AG10803 (cell line): Measurements from ENCODE around the gene ENAH.

Source experiments
- DNase-seq: peaks from one replicate; pipeline ENCODE4 v3.0.0; 2010; ENCODE audit warnings: low read depth
- H3K4me3 ChIP-seq: 2 replicates; pipeline ENCODE4 v1.5.1; 2011; ENCODE audit warnings: mild to moderate bottlenecking, low read length, control low read depth
- TF ChIP-seq, protein P1 (sequence below): conservative IDR thresholded peaks from 2 replicates; pipeline ENCODE4 v1.5.1; 2011; ENCODE audit warnings: mild to moderate bottlenecking, low read length, control low read depth, inconsistent platforms

The ENAH gene

DNA sequence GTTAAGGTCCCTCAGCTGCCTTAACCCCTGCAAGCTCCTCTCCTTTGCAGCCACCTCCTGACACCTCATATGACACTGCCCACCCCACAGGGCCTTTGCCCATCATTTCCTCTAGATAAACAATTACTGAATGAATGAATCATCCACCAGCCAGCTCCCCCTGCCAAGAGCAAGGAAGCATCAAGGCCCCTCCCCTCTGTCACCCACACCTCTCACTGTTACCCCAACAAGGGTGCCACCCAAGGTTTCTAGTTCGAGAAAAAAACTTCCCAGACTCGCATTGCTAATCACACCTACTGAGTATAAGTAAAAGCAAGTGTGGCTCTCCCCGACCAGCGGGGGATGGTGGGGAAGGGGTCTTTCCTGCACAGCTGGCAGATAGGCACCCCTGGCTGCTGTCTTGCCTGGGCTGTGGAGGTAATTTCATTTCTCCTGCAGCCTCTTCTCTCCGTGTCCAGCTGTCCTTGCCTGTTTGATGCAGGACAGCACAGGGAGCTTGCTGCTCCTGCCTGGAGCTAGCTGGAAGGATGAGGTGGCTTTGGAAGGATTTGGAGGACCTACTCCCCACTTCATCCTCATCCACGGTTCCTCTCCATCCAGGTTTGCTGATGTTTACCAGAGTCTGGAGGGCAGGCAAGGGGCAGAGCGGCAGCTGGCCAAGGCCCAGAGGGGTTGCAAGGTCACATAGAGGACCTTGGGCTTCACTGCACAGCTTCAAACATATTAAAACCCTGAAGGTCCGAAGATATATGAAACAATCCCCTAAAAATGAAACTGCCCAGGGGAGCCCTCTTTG, 192.0 kb downstream of the ENAH start:
- DNase-seq: no peak
- TF ChIP-seq, protein P1, sequence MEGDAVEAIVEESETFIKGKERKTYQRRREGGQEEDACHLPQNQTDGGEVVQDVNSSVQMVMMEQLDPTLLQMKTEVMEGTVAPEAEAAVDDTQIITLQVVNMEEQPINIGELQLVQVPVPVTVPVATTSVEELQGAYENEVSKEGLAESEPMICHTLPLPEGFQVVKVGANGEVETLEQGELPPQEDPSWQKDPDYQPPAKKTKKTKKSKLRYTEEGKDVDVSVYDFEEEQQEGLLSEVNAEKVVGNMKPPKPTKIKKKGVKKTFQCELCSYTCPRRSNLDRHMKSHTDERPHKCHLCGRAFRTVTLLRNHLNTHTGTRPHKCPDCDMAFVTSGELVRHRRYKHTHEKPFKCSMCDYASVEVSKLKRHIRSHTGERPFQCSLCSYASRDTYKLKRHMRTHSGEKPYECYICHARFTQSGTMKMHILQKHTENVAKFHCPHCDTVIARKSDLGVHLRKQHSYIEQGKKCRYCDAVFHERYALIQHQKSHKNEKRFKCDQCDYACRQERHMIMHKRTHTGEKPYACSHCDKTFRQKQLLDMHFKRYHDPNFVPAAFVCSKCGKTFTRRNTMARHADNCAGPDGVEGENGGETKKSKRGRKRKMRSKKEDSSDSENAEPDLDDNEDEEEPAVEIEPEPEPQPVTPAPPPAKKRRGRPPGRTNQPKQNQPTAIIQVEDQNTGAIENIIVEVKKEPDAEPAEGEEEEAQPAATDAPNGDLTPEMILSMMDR: no peak
- H3K4me3 ChIP-seq: no peak overlapping the region

DNA sequence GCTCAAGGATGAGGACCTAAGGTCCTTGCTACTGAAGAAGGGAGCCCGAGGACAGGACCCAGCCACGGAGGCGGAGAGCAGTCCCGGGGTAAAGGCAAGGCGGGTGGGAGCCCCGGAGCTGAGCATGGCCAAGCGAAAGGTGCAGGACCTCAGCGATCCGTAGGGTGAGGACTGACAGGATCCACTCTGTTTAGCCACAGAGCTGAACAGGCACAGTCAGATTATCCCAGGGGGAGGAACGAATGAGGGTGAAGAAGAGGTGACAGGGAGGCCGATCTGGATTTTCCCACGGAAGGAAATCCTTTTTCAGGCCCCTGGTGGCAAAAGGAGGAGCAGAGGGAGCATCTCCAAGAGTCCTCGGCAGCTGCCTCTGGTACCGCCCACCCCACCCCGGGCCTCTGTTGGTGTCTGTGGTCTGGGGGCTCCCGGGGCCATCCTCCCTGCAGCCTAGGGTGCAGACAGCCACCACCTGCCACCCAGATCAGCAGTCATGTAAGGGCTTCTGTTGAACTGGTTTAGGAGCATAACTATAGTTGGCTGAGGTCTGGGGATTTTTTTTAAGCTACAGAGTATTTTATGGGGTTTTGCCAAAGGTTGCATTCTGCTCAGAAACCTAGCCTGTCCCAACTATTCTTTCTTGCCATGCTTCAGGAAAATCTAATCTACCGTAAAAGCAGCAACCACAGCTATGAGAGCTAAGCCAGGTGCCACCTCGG, 192.7 kb downstream of the ENAH start:
- no peak overlapping the region for H3K4me3 ChIP-seq
- no peak for DNase-seq
- TF ChIP-seq, protein P1: 0 out of 2 replicates have a peak, but pooled peaks have one; percentile 7

GRCh38 chr1:225458222-225458631, 194.7 kb downstream of the ENAH start:
- H3K4me3 ChIP-seq: no peak overlapping the region
- peak; percentile 80 for DNase-seq
- TF ChIP-seq, protein P1: no peak

- peak; percentile 76 for DNase-seq
- H3K4me3 ChIP-seq: no peak overlapping the region
- TF ChIP-seq, protein P1: no peak
Measured at GRCh38 chr1:225454733-225455132, 198.2 kb downstream of the ENAH start.

DNA sequence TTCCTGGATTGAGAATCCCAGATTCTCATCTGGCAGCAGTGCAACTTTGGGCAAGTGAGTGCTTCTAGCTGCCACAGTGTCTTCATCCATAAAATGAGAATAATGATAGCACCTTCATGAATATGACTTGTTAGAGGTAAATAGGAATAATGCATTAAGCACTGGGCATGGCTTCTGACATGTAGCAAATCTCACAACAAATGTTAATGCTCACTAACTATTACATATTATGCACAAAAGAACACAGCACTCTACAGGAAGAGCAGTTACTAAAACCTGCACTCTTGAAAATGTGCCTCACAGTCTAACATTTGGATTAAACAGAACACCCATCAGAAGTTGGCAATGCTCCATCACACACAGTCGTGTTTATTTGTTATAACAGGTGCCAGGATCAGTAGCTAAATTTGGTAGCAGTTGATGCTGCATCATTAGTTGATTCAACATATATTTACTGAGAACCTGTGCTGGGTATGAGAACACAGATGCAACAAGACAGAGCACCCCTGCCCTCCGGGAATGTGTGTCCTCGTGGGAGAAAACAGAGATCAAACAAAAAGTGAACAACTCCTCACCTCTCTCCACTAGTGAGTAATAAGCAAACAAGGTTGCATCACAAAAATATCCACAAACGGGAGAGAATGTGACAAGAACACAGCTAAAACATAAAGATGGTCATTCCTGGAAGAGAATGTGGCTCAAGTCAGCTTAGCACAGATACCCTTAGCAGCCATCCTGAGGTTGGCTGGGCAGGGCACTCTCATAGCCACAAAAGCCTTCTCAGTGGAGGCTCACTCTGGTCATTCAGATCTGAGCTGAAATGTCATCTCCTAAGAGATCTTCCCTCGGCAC, 198.9 kb downstream of the ENAH start:
- H3K4me3 ChIP-seq: no peak overlapping the region
- TF ChIP-seq, protein P1: no peak
- no peak for DNase-seq

DNA sequence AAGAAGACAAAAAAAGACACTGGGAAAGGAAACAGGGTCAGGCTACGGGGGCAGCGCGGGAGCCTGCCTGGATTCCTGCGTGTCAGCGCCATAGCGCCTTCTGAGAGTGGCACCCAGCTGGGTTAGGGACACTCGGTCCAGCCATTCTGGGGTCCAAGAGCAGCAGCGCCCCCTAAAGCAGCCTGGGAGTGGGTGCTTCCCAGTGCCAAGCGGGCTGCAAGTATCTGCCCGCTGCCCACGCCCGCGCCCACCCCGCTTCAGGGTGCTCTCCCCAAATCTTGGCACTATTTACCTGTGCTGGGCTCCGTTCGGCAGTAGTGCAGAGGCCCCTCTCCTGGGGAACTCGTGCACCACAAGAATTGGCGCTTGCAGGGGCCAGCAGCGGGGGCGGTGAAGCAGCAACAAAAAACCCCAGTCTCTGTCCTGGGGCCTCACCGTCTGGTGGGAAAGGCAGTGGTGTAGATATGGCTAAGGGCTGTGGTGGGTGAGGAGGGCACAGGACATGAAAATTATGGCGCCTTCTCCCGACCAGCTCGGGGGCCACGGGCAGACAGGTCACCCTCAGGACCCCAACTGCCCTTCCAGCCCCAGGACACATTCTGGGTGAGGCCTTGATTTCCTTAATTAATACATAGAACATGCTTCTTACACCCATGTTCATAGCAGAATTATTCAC, 200.9 kb downstream of the ENAH start:
- TF ChIP-seq, protein P1: no peak
- H3K4me3 ChIP-seq: no peak overlapping the region
- DNase-seq: no peak
